ENCODE measurements around the gene TBX18. TPM values are rescaled to one million over a fixed set of nuclear protein-coding genes. Genes with fewer than 3 reads are reported as not detected.

TBX18 gene
- total and polyA plus RNA-seq, 7 experiments from 2014 or later, result not detected

DNA sequence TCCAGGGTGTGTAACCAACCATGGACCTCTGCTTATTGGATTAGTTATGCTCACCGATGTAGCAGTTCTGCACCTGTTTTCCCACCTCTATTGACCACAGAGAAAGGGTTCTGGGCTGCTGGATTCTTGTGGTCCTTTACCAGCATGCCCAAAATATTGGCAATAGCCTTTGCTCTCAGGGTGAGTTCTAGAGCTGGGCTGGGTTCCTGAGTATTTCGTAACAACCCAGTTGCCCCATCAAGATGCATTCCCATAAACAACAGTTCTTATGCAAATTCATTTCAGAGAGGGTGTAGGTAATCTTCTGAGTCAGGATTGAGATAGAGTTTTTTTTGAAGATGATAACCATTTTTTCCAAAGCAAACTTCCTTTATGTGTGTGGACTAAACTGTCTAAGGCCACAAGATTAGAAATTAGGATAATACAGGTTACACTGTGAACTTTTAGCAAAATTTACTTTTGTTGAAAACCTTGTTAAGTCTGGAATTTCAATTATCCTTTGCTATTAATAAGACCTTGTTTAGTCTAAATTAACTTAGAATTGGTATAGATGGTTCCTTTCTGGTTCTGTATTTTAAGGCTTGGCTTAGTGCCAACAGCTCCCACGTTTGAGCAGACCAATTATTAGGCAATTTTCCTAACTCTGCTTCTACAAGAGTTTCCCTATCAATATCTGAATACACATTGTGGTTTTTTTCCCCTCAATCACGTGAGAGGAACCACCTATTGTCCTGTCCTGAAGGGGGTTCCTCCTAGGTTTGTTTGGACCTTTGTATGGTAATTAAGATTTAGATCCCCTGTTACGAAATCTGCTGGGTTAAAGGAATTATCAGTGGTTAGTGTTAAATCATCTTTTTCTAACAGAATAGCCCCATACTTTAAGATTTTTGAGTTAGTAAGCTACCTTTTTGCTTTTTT is 46.1 kb downstream of the TBX18 start:
- no peak overlapping the region for H3K4me3 Mint-ChIP-seq
- intact Hi-C loops (cut with micrococcal nuclease), result no loop called here
- Histone ChIP-seq H3K27me3 (ENCODE audit: control insufficient read depth in 2 of 2, insufficient read depth in 2 of 2, low read length in 2 of 2) (no peaks in the 10 kb centered on the region), H3K27ac (ENCODE audit: low read depth, low read length) (no peak overlapping the region), H3K4me1 (ENCODE audit: control insufficient read depth in 2 of 2, insufficient read depth in 2 of 2, low read length in 2 of 2) (no peaks in the 10 kb centered on the region), H3K4me3 (ENCODE audit: low read length) (no peak overlapping the region), H3K36me3 (ENCODE audit: control insufficient read depth in 2 of 3, insufficient read depth in 3 of 3, low read length in 3 of 3) (no peaks in the 10 kb centered on the region), H3K9me3 (ENCODE audit: control insufficient read depth in 2 of 3, low read length in 3 of 3) (no peaks in the 10 kb centered on the region)
- DNase-seq (no peak), ATAC-seq (no peak)
- ChIA-PET CTCF (no interaction called here), POLR2A (no interaction called here)
- peaks cover 0 to 5% (median 0%) of the 10 kb centered on the region in 11 donors for H3K9me3 Mint-ChIP-seq
- H3K4me1 Mint-ChIP-seq, result peaks cover 0 to 2% (median 0%) of the 10 kb centered on the region in 7 donors
- H3K27ac Mint-ChIP-seq, result no peak overlapping the region
- H3K36me3 Mint-ChIP-seq, result no peaks in the 10 kb centered on the region
- no peaks in the 10 kb centered on the region for H3K27me3 Mint-ChIP-seq

DNA sequence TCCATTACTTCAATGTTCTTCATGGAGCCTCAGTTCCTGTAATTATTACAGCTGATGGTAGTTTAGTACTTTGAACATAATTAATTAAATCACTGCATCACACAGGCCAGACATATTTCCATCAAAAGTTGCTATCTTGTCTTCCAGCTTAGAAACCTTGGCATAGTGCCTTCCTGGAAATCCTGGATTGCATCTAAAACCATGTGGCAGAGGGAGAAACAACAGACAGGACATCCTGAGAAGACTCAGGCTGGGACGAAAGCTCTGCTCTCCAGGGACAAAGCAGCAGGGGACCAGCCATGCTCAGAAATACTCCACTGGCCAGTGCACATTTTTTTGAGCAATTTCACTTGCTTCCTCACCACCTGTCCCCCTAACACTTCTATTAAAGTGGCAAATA is 55.3 kb downstream of the TBX18 start:
- CTCF ChIA-PET, result no interaction called here
- no peak for DNase-seq

DNA sequence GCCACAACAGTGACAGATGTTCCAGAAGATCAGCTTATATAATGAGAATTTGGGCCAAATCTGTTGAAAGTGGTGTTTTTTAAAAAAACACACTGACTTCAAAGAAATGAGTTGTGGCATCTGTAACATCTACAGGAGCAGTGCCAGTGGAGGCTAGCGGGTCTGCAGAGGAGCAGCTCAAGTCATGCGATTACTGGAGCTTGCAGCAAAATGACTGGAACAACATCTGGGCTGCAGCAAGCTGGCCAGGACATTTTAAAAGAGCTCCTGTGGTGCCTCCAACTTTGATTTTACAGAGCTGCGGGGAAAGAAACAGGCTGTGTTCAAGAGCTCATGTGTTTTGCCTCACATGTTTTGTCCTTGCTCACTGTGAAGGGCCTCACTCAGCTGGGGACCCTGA is 57.2 kb downstream of the TBX18 start:
- H3K27me3 Mint-ChIP-seq, result no peaks in the 10 kb centered on the region
- no peaks in the 10 kb centered on the region for H3K36me3 Mint-ChIP-seq
- no peaks in the 10 kb centered on the region for H3K4me1 ChIP-seq (ENCODE audit: control insufficient read depth in 2 of 2, insufficient read depth in 2 of 2, low read length in 2 of 2)
- no peaks in the 10 kb centered on the region for H3K27me3 ChIP-seq (ENCODE audit: control insufficient read depth in 2 of 2, insufficient read depth in 2 of 2, low read length in 2 of 2)
- no peaks in the 10 kb centered on the region for H3K4me1 Mint-ChIP-seq
- H3K27ac ChIP-seq (ENCODE audit: low read depth, low read length), result no peak overlapping the region
- ChIA-PET CTCF (no interaction called here), POLR2A (no interaction called here)
- peaks cover 0 to 6% (median 3%) of the 10 kb centered on the region in 11 donors for H3K9me3 Mint-ChIP-seq
- DNase-seq, result no peak
- H3K36me3 ChIP-seq (ENCODE audit: control insufficient read depth in 2 of 3, insufficient read depth in 3 of 3, low read length in 3 of 3), result no peaks in the 10 kb centered on the region
- H3K9me3 ChIP-seq (ENCODE audit: control insufficient read depth in 2 of 3, low read length in 3 of 3), result no peaks in the 10 kb centered on the region
- no peak overlapping the region for H3K4me3 ChIP-seq (ENCODE audit: low read length)
- H3K4me3 Mint-ChIP-seq, result no peak overlapping the region
- ATAC-seq, result no peak
- intact Hi-C loops (cut with micrococcal nuclease), result no loop called here
- no peak overlapping the region for H3K27ac Mint-ChIP-seq

More for the DNA sequence above, 55.3 kb downstream of the TBX18 start:
- Mint-ChIP-seq H3K9me3 (peaks cover 0 to 7% (median 0%) of the 10 kb centered on the region in 11 donors), H3K4me1 (no peaks in the 10 kb centered on the region), H3K27me3 (no peaks in the 10 kb centered on the region), H3K36me3 (no peaks in the 10 kb centered on the region), H3K27ac (no peak overlapping the region), H3K4me3 (no peak overlapping the region)
- no peaks in the 10 kb centered on the region for H3K9me3 ChIP-seq (ENCODE audit: control insufficient read depth in 2 of 3, low read length in 3 of 3)
- no peaks in the 10 kb centered on the region for H3K27me3 ChIP-seq (ENCODE audit: control insufficient read depth in 2 of 2, insufficient read depth in 2 of 2, low read length in 2 of 2)
- no peaks in the 10 kb centered on the region for H3K36me3 ChIP-seq (ENCODE audit: control insufficient read depth in 2 of 3, insufficient read depth in 3 of 3, low read length in 3 of 3)
- no peak overlapping the region for H3K27ac ChIP-seq (ENCODE audit: low read depth, low read length)
- POLR2A ChIA-PET, result no interaction called here
- no peak overlapping the region for H3K4me3 ChIP-seq (ENCODE audit: low read length)
- ATAC-seq, result no peak
- intact Hi-C loops (cut with micrococcal nuclease), result no loop called here
- no peaks in the 10 kb centered on the region for H3K4me1 ChIP-seq (ENCODE audit: control insufficient read depth in 2 of 2, insufficient read depth in 2 of 2, low read length in 2 of 2)

DNA sequence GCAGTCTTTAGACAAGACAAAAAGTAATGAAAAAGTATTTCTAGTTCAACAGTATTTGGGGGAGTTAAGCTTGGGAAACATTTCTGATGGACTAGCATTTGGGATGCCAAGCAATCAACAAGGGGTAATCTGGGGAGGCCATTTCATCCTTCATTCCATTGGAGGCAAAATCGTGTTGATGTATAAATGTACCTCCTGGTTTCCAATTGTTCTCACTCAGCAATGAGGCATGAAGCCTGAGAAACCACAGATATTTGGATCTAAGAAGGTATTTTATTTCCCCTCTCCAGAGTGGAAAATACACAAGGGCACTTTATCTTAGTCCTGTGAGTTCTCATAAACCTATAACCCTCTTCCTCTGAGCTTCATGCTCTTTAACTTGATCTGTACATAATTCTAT is 68.2 kb downstream of the TBX18 start:
- Mint-ChIP-seq H3K27me3 (peaks cover 0 to 12% (median 4%) of the 10 kb centered on the region in 5 donors), H3K27ac (no peak overlapping the region), H3K36me3 (no peaks in the 10 kb centered on the region), H3K4me3 (no peak overlapping the region), H3K9me3 (peaks cover 0 to 12% (median 3%) of the 10 kb centered on the region in 11 donors), H3K4me1 (no peaks in the 10 kb centered on the region)
- POLR2A ChIA-PET, result no interaction called here
- ATAC-seq (no peak), DNase-seq (no peak)
- no peaks in the 10 kb centered on the region for H3K36me3 ChIP-seq (ENCODE audit: control insufficient read depth in 2 of 3, insufficient read depth in 3 of 3, low read length in 3 of 3)
- no peaks in the 10 kb centered on the region for H3K9me3 ChIP-seq (ENCODE audit: control insufficient read depth in 2 of 3, low read length in 3 of 3)
- H3K27ac ChIP-seq (ENCODE audit: low read depth, low read length), result no peak overlapping the region
- intact Hi-C loops (cut with micrococcal nuclease), result no loop called here
- H3K27me3 ChIP-seq (ENCODE audit: control insufficient read depth in 2 of 2, insufficient read depth in 2 of 2, low read length in 2 of 2), result no peaks in the 10 kb centered on the region
- no peak overlapping the region for H3K4me3 ChIP-seq (ENCODE audit: low read length)
- CTCF ChIA-PET, result no interaction called here
- H3K4me1 ChIP-seq (ENCODE audit: control insufficient read depth in 2 of 2, insufficient read depth in 2 of 2, low read length in 2 of 2), result no peaks in the 10 kb centered on the region

DNA sequence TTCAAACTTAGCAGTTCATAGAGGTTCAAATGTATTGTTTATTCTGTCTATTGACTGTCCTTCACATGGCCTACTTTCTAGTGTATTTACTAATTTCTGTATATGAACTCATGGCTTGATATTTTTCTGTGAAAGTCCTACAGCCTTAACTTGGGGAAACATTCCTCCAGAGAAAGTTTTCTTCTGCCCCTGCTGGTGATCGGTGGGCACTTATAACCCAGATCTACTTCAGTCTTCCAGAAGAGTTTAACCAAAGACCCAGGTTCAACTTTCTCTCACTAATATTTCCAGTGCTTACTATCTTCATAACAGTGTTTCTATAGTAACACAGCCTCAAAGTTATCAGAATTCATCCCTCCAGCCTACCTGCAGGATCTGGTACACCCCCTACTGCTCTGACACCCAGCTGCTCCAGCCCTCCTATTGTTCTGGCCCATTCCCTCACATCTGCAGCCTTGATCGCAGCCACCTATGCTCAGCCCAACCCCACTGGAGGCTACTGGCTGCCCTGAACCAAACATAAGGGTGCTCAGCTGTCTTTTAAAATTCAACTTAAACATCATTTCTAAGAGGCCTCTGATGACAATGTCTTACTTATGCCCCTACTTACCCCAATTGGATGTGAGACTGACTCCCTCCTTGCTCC is 72.3 kb downstream of the TBX18 start:
- H3K27ac ChIP-seq (ENCODE audit: low read depth, low read length), result no peak overlapping the region
- Mint-ChIP-seq H3K27ac (no peak overlapping the region), H3K4me1 (no peaks in the 10 kb centered on the region), H3K9me3 (peaks cover 0 to 11% (median 2%) of the 10 kb centered on the region in 11 donors), H3K36me3 (no peaks in the 10 kb centered on the region), H3K4me3 (no peak overlapping the region), H3K27me3 (peaks cover 0 to 10% (median 4%) of the 10 kb centered on the region in 5 donors)
- ChIA-PET CTCF (no interaction called here), POLR2A (no interaction called here)
- ATAC-seq (no peak), DNase-seq (no peak)
- no peaks in the 10 kb centered on the region for H3K27me3 ChIP-seq (ENCODE audit: control insufficient read depth in 2 of 2, insufficient read depth in 2 of 2, low read length in 2 of 2)
- H3K4me1 ChIP-seq (ENCODE audit: control insufficient read depth in 2 of 2, insufficient read depth in 2 of 2, low read length in 2 of 2), result no peaks in the 10 kb centered on the region
- H3K36me3 ChIP-seq (ENCODE audit: control insufficient read depth in 2 of 3, insufficient read depth in 3 of 3, low read length in 3 of 3), result no peaks in the 10 kb centered on the region
- no peak overlapping the region for H3K4me3 ChIP-seq (ENCODE audit: low read length)
- no peaks in the 10 kb centered on the region for H3K9me3 ChIP-seq (ENCODE audit: control insufficient read depth in 2 of 3, low read length in 3 of 3)
- intact Hi-C loops (cut with micrococcal nuclease), result no loop called here

DNA sequence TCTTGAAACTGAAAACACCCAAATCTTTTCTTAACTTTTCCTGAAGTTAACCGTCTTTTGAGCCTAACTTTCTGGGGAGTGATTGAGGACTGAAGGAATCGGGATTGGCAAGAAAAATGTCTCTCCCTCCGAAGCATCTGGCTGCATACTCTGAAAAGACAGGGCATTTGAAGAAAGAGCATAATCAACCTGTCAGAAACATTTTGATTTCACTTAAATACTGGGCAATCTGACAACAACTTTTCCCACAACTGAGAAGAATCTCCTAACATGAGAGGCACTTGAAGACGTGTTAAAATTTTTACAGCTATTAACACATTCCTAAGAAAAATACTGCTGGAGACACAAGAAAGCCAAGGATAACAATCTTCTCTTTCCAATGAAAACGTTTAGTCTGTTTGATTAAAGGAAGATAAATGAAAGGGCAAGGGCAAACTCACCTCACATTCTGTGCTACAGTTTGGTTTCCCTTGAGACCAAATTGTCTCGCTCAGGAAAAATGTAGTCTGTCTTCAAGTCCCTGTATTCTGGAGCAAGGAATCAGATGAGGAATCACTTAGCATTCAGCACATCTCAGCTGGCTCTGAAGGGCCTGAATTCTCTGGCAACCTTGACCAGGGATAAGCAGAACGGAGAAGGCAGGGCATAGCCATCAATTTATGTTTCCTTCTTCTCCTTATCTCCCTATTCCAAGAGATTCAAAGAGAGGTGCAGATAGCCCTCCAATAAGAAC is 76.1 kb downstream of the TBX18 start:
- CTCF ChIA-PET, result no interaction called here
- H3K27ac ChIP-seq (ENCODE audit: low read depth, low read length), result no peak overlapping the region
- H3K9me3 ChIP-seq (ENCODE audit: control insufficient read depth in 2 of 3, low read length in 3 of 3), result no peaks in the 10 kb centered on the region
- Mint-ChIP-seq H3K4me1 (no peaks in the 10 kb centered on the region), H3K27ac (peak overlapping the region in 1 of 9 donors; percentile 64), H3K9me3 (peaks cover 0 to 6% (median 0%) of the 10 kb centered on the region in 11 donors), H3K4me3 (no peak overlapping the region), H3K36me3 (no peaks in the 10 kb centered on the region), H3K27me3 (peaks cover 0 to 4% (median 0%) of the 10 kb centered on the region in 5 donors)
- intact Hi-C loops (cut with micrococcal nuclease), result no loop called here
- DNase-seq (no peak), ATAC-seq (no peak)
- POLR2A ChIA-PET, result no interaction called here
- H3K36me3 ChIP-seq (ENCODE audit: control insufficient read depth in 2 of 3, insufficient read depth in 3 of 3, low read length in 3 of 3), result no peaks in the 10 kb centered on the region
- H3K27me3 ChIP-seq (ENCODE audit: control insufficient read depth in 2 of 2, insufficient read depth in 2 of 2, low read length in 2 of 2), result no peaks in the 10 kb centered on the region
- H3K4me3 ChIP-seq (ENCODE audit: low read length), result no peak overlapping the region
- no peaks in the 10 kb centered on the region for H3K4me1 ChIP-seq (ENCODE audit: control insufficient read depth in 2 of 2, insufficient read depth in 2 of 2, low read length in 2 of 2)
